HCT116 (cell line): Measurements from ENCODE around the gene TMEM82. TPM values are rescaled to one million over a fixed set of nuclear protein-coding genes. Genes with fewer than 3 reads are reported as not detected.

Experiments used
- ATAC-seq: fragments of 200-7000 bp; cut with Tn5 transposase; 2 replicates; pipeline ENCODE4 v1.9.1; 2020; ENCODE audit warnings: mild to moderate bottlenecking, moderate library complexity
- BruUV-seq: library from RNA; stranded (reverse); fragments of 400-500 nt; replicated peaks from 2 replicates; lab custom pipeline; 2021; lab: Mats Ljungman, UMichigan
- CTCF ChIA-PET: fragments of 300-600 bp; sonication (Branson Sonifier 250); formaldehyde crosslinking; loops from one replicate; lab custom pipeline; 2021; ENCODE audit warnings: antibody characterized with exemption; lab: Charles Lee
- POLR2A ChIA-PET: fragments of 300-600, 350-600 bp; sonication (Branson Sonifier 250); formaldehyde crosslinking; loops from one replicate; lab custom pipeline; 2021; ENCODE audit warnings: antibody characterized with exemption; lab: Charles Lee
- RAD21 ChIA-PET, 2 experiments: fragments of 300-600 bp; sonication (Branson Sonifier 250); formaldehyde crosslinking; loops; one replicate each; lab custom pipeline; 2023; ENCODE audit warnings: low total read pairs in 2 of 2; ENCODE audit not compliant: uncharacterized antibody in 2 of 2, unreplicated experiment in 2 of 2, low non-redundant PET in 1 of 2; lab: Charles Lee
- DNase-seq: peaks from one replicate; pipeline ENCODE4 v3.0.0-alpha.2; 2010; ENCODE audit warnings: low read depth, low spot score
- H2AFZ ChIP-seq: fragments of 200-600 bp; shearing (Covaris generic), sonication (generic); 2 replicates; pipeline ENCODE4 v1.6.1; 2017; ENCODE audit warnings: low read depth, mixed run types, mixed read lengths, antibody characterized with exemption, low read length; ENCODE audit not compliant: poor library complexity, severe bottlenecking
- H3K27ac ChIP-seq: 2 replicates; pipeline ENCODE4 v1.5.1; 2012; ENCODE audit warnings: low read depth, low read length
- H3K27me3 ChIP-seq: fragments of 200-600 bp; sonication (generic); 2 replicates; pipeline ENCODE4 v1.6.1; 2016; ENCODE audit warnings: mixed run types, low read length, mixed read lengths; ENCODE audit not compliant: insufficient read depth
- H3K36me3 ChIP-seq, 2 experiments: fragments of 200-500 bp in 1 of 2; fragments of 200-600 bp in 1 of 2; sonication (Bioruptor generic) in 1 of 2; sonication (generic) in 1 of 2; 2 replicates each; pipeline versions ENCODE4 v1.5.1 to v1.6.1; 2014 to 2016; ENCODE audit warnings: low read length in 2 of 2, inconsistent platforms in 1 of 2, mixed read lengths in 1 of 2, mixed run types in 1 of 2; ENCODE audit not compliant: insufficient read depth in 2 of 2, control insufficient read depth in 1 of 2
- H3K4me1 ChIP-seq, 2 experiments: fragments of 200-600 bp in 1 of 2; sonication (generic) in 1 of 2; 2 replicates each; pipeline versions ENCODE4 v1.5.1 to v1.6.1; 2012 to 2017; ENCODE audit warnings: low read length in 2 of 2, inconsistent platforms in 1 of 2, mild to moderate bottlenecking in 1 of 2, mixed read lengths in 1 of 2, mixed run types in 1 of 2, moderate library complexity in 1 of 2; ENCODE audit not compliant: insufficient read depth in 2 of 2, control insufficient read depth in 1 of 2
- H3K4me2 ChIP-seq: fragments of 200-600 bp; sonication (generic); 2 replicates; pipeline ENCODE4 v1.6.1; 2017; ENCODE audit warnings: mixed run types, low read length, mixed read lengths
- H3K4me3 ChIP-seq, 2 experiments: fragments of 200-600 bp in 1 of 2; sonication (generic) in 1 of 2; replicated peaks in 1 of 2; 2 replicates each; pipeline ENCODE4 v1.5.1; 2011 to 2016; ENCODE audit warnings: low read length in 2 of 2, control low read depth in 1 of 2, low read depth in 1 of 2, mild to moderate bottlenecking in 1 of 2, mixed read lengths in 1 of 2, mixed run types in 1 of 2
- H3K79me2 ChIP-seq: fragments of 200-600 bp; sonication (generic); 2 replicates; pipeline ENCODE4 v1.6.1; 2017; ENCODE audit warnings: mild to moderate bottlenecking, mixed run types, low read length, moderate library complexity, mixed read lengths; ENCODE audit not compliant: insufficient read depth
- H3K9ac ChIP-seq: fragments of 200-600 bp; sonication (generic); 2 replicates; pipeline ENCODE4 v1.6.1; 2016; ENCODE audit warnings: low read length, mixed read lengths
- H3K9me2 ChIP-seq: fragments of 200-600 bp; sonication (generic), shearing (Covaris generic); 2 replicates; pipeline ENCODE4 v1.6.1; 2017; ENCODE audit warnings: mixed run types, mild to moderate bottlenecking, moderate library complexity; ENCODE audit not compliant: insufficient read depth
- H3K9me3 ChIP-seq, 2 experiments: fragments of 200-500 bp in 1 of 2; fragments of 200-600 bp in 1 of 2; sonication (Bioruptor generic) in 1 of 2; sonication (generic) in 1 of 2; 2 replicates each; pipeline ENCODE4 v1.6.1; 2014 to 2017; ENCODE audit warnings: low read length in 2 of 2, mixed read lengths in 2 of 2, inconsistent platforms in 1 of 2, low read depth in 1 of 2, mild to moderate bottlenecking in 1 of 2, mixed run types in 1 of 2, moderate library complexity in 1 of 2; ENCODE audit not compliant: control insufficient read depth in 1 of 2, insufficient read depth in 1 of 2
- H4K20me1 ChIP-seq: fragments of 200-600 bp; sonication (generic), shearing (Covaris generic); 2 replicates; pipeline ENCODE4 v1.6.1; 2017; ENCODE audit warnings: mixed run types, mild to moderate bottlenecking, moderate library complexity; ENCODE audit not compliant: insufficient read depth
- ATF3 ChIP-seq: IDR thresholded peaks from 2 replicates; pipeline ENCODE4 v1.6.1; 2012
- EGR1 ChIP-seq: IDR thresholded peaks from 2 replicates; pipeline ENCODE4 v1.6.1; 2012; ENCODE audit warnings: low read depth
- ELF1 ChIP-seq: IDR thresholded peaks from 2 replicates; pipeline ENCODE4 v1.6.1; 2012; ENCODE audit warnings: low read depth, borderline replicate concordance
- EZH2 ChIP-seq: fragments of 200-600 bp; sonication (generic); IDR thresholded peaks from 2 replicates; pipeline ENCODE4 v1.6.1; 2017; ENCODE audit warnings: antibody characterized with exemption, mixed run types
- MAX ChIP-seq: IDR thresholded peaks from 2 replicates; pipeline ENCODE4 v1.6.1; 2012
- POLR2AphosphoS5 ChIP-seq: IDR thresholded peaks from 2 replicates; pipeline ENCODE4 v1.6.1; 2011; ENCODE audit warnings: mild to moderate bottlenecking, low read depth, low read length, moderate library complexity
- RAD21 ChIP-seq: IDR thresholded peaks from 2 replicates; pipeline ENCODE4 v1.6.1; 2012; ENCODE audit warnings: low read depth, mild to moderate bottlenecking
- REST ChIP-seq: IDR thresholded peaks from 2 replicates; pipeline ENCODE4 v1.6.1; 2012; ENCODE audit warnings: low read depth
- SIN3A ChIP-seq: IDR thresholded peaks from 2 replicates; pipeline ENCODE4 v1.6.1; 2012; ENCODE audit warnings: low read depth
- SP1 ChIP-seq: IDR thresholded peaks from 2 replicates; pipeline ENCODE4 v1.6.1; 2012; ENCODE audit warnings: low read depth
- SRF ChIP-seq: IDR thresholded peaks from 2 replicates; pipeline ENCODE4 v1.6.1; 2012; ENCODE audit warnings: low read depth
- ZNF274 ChIP-seq: fragments of 200-500 bp; sonication (Bioruptor generic); IDR thresholded peaks from 2 replicates; pipeline ENCODE4 v1.6.1; 2014; ENCODE audit warnings: mild to moderate bottlenecking, low read depth, low read length, inconsistent platforms
- intact Hi-C: fragments of 100-400 bp; cut with micrococcal nuclease; formaldehyde crosslinking; loops from 2 replicates; pipeline ENCODE4 v1.10.0; 2022
- total RNA-seq: library from RNA; stranded (reverse); gene quantifications from one replicate; pipeline ENCODE4 v1.2.1, GENCODE V29; 2021; ENCODE audit not compliant: unreplicated experiment

The TMEM82 gene
- total RNA-seq, 1 experiment from 2014 or later: not detected

- no peak overlapping the region for H3K9ac ChIP-seq
- H3K4me3 ChIP-seq: no peak overlapping the region
- no peak overlapping the region for H3K27ac ChIP-seq
- no peak overlapping the region for H3K4me2 ChIP-seq
- no peaks in the 10 kb centered on the region for H3K9me2 ChIP-seq
- peaks cover 3 to 5% of the 10 kb centered on the region in 2 experiments; a peak in 1 of 4 replicates for H3K4me1 ChIP-seq
- no TSS peak for BruUV-seq
- no peaks in the 10 kb centered on the region for H3K79me2 ChIP-seq
- ChIA-PET POLR2A (no interaction called here), RAD21 (no interaction called here), CTCF (no interaction called here)
- intact Hi-C loops: no loop called here
- H3K36me3 ChIP-seq: peaks cover 0 to 5% of the 10 kb centered on the region in 2 experiments; a peak in 1 of 4 replicates
- H2AFZ ChIP-seq: no peak overlapping the region
- H3K9me3 ChIP-seq: no peaks in the 10 kb centered on the region
- TF ChIP-seq MAX (no peak), ELF1 (no peak), RAD21 (no peak)
- no peaks in the 10 kb centered on the region for H3K27me3 ChIP-seq
- H4K20me1 ChIP-seq: no peaks in the 10 kb centered on the region
- ATAC-seq (no peak), DNase-seq (no peak)
Observed at GRCh38 chr1:15733726-15734226, 8.5 kb upstream of the TMEM82 start.

- Histone ChIP-seq H3K9ac (no peak overlapping the region), H3K4me2 (no peak overlapping the region), H3K79me2 (no peaks in the 10 kb centered on the region), H3K4me3 (no peak overlapping the region), H2AFZ (no peak overlapping the region)
- RAD21 ChIA-PET: no interaction called here
- DNase-seq (no peak), ATAC-seq (no peak)
- BruUV-seq: no TSS peak
- TF ChIP-seq EGR1: no peak
- no peak for TF ChIP-seq POLR2AphosphoS5
- no peak for TF ChIP-seq MAX
- no peak for TF ChIP-seq ATF3
- TF ChIP-seq EZH2: no peak
- no peak for TF ChIP-seq SP1
- TF ChIP-seq REST: no peak
- TF ChIP-seq ELF1: no peak
- TF ChIP-seq RAD21: no peak
- TF ChIP-seq ZNF274: no peak
- TF ChIP-seq SRF: no peak
- no peak for TF ChIP-seq SIN3A
- TF ChIP-seq, all 23 proteins: peak for 0
- Histone ChIP-seq H4K20me1 (no peaks in the 10 kb centered on the region), H3K36me3 (peaks cover 0 to 5% of the 10 kb centered on the region in 2 experiments; a peak in 1 of 4 replicates), H3K4me1 (peaks cover 3 to 5% of the 10 kb centered on the region in 2 experiments; a peak in 1 of 4 replicates), H3K27me3 (no peaks in the 10 kb centered on the region), H3K9me3 (no peaks in the 10 kb centered on the region), H3K27ac (no peak overlapping the region), H3K9me2 (no peaks in the 10 kb centered on the region)
- CTCF ChIA-PET: no interaction called here
- POLR2A ChIA-PET: no interaction called here
- intact Hi-C loops: no loop called here
Observed at GRCh38 chr1:15734296-15734695, 8.0 kb upstream of the TMEM82 start.
